Activated CD8-positive, alpha-beta memory T cell treated with anti-CD3 and anti-CD28 coated beads for 1 hour (primary cell): ENCODE measurements around the gene B3GAT1.

ENCODE experiments used
- DNase-seq, 2 donors: peaks; one replicate each; pipeline ENCODE4 v3.0.0-alpha.2; 2020; ENCODE audit warnings: low read depth in 1 of 2; ENCODE audit errors: extremely low read depth in 1 of 2

B3GAT1 gene

GRCh38 chr11:134410766-134411165, 1.3 kb downstream of the B3GAT1 start:
- no peak for DNase-seq

DNA sequence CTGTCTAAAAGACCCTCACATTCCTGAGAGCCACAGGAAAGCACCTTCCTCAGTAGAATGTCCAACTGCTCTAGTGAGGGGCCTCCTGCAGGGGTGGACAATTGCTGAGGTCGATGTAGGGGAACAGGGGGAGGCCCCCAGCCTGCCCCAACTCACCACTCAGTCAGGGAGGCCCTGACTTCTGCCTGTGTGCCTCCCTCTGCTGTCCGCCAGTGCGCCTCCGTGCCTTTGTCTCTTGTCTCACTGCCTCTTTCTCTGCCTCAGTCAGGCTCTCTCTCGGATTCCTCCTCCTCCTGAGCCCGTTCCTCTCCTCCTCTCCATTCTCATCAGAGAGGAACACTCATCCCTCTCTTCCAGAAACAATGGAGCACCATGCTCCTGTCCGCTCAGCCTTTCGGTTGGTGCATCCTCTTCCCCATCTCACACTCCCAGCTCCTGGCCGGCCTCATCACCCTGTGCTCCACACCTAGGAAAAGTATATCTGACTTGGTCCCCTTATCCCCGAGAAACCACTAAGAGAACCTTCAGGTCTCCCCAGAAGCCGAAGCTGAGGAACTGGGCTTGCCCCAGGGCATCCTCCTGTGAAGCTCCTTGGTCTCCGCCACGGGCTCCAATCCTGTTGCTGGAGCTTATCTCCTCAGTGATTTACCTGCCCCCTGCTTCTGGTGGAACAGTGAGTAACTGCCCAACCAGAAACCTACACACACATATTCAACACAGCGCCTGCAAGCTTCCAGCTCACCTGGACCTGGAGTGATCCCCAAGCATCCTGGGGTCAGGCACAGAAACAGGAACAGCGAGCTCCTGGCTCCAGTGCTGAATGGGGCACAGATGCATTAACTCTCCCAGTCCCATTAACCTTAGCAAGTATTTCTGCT, 2.3 kb downstream of the B3GAT1 start:
- DNase-seq = no peak

DNA sequence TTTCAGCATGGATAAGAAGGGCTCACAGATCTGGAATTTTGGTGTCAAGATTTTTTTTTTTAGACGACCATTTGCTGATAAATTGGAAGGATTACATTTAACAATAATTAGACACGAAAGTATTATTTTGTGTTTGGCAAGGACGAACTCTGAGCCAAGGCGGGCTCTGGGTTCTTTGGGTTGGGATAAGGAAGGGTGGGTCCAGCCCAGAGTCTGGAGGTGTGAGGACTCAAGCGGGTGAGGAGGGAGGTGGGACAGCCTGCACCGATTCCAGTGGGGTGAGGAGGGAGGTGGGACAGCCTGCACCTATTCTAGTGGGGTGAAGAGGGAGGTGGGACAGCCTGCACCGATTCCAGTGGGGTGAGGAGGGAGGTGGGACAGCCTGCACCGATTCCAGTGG, 4.1 kb downstream of the B3GAT1 start:
- DNase-seq = no peak

DNA sequence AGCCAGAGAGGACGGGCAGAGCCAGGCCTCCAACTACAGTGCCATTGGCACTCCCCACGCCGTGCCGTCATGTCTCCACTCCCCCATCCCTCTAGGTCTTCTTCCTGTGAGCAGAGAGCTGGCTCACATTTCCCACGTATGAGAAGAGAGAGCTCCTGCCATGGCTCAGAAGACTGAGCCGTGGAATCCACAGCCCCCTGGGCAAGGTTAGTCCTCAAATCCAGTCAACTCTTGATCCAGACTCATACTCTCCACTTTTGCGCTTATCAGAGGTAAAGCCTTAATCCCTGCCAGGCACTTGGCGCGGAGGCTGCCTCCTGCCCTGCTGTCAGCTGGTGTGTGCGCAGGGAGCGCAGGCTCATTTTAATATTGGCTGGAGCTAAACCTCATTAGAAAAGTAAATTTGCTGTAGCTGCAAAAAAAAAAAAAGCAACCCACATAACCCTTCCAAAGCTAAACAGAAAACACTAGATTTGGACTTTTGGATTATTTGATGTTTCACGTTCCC, 4.7 kb downstream of the B3GAT1 start:
- no peak for DNase-seq

GRCh38 chr11:134406264-134407185, 5.5 kb downstream of the B3GAT1 start:
- DNase-seq = no peak

- no peak for DNase-seq
Measured at GRCh38 chr11:134405841-134406240, 6.2 kb downstream of the B3GAT1 start.

GRCh38 chr11:134405436-134405835, 6.6 kb downstream of the B3GAT1 start:
- DNase-seq = no peak

DNA sequence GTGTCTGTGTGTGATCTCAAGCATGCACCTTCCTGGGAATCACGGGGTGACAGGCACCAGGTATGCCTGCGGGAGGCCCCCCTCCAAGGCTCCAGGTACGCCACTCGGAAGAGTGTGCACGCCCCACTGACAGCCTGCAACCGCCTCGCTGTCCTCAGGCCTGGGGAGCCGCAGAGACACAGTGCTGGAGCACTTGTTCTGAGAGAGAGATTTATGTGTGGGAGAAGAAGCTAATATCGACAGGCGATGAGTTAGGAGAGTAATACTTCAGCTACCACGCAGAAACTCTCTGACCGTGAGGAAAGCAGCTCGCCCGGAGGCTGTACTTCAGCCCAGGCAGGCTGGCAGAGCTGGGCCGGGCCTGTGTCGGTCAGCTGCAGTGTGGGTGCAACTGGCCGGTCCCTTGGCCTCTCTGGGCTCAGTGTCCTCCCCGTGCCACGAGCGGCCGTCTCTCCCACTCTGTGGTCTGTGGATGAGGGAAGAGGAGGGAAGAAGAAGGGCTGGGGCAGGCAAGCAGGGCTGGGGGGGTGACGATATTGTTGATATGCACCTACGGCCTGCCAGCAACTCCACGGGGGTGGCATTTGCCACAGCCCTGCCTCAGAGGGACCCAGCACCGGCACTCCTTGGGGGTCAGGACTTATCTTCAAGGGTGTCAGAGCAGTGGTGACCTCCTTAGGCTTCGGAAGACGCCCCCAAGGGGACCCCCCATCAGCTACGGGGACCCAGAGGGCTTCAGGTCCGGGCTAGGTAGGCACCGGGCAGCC, 7.3 kb downstream of the B3GAT1 start:
- DNase-seq = no peak

- no peak for DNase-seq
Measured at GRCh38 chr11:134402910-134403309, 9.1 kb downstream of the B3GAT1 start.

DNA sequence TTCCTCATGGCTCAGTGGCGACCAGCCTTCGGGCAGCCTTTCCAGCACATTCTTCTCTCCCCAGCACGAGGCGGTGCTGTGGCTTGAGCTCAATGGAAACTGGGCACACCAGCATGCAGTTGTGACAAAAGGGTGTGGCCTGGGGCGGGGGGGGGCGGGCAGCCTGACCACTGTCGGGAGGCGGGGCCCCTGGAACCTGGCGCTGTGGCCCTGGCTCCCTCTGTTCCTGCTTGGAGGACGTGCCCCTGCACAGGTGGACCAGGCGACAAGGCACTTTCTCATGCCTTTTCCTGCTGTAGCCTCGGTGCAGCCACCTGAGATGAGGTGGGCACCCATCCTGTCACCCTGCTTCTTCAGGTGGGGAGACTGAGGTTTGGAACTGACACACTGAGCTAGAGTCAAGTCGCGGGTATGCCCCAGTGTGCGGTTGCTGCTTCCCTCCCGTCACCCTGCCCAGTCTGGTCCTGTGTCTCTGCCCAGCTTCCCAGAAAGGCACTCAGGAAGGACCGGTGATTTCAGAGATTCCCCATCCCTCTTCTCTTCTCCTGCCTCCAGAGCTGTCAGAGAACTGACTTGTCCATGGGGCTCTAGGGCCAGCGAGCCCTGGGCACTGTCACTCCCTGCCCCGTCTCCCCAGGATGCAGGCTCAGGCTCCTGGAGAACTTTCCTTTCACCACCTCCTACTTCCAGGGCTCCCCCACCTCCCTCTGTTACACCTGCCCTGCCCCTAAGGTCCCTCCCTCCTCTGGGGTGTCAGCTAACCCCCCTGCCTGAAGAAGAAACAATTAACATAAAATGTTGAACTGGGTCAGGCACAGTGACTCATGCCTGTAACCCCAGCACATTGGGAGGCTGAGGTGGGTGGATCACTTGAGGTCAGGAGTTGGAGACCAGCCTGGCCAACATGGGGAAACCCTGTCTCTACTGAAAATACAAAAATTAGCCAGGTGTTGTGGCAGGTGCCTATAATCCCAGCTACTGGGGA, 9.9 kb downstream of the B3GAT1 start:
- DNase-seq = no peak

GRCh38 chr11:134399996-134400395, 12.0 kb downstream of the B3GAT1 start:
- no peak for DNase-seq

- no peak for DNase-seq
Measured at GRCh38 chr11:134399293-134399654, 12.8 kb downstream of the B3GAT1 start.

DNA sequence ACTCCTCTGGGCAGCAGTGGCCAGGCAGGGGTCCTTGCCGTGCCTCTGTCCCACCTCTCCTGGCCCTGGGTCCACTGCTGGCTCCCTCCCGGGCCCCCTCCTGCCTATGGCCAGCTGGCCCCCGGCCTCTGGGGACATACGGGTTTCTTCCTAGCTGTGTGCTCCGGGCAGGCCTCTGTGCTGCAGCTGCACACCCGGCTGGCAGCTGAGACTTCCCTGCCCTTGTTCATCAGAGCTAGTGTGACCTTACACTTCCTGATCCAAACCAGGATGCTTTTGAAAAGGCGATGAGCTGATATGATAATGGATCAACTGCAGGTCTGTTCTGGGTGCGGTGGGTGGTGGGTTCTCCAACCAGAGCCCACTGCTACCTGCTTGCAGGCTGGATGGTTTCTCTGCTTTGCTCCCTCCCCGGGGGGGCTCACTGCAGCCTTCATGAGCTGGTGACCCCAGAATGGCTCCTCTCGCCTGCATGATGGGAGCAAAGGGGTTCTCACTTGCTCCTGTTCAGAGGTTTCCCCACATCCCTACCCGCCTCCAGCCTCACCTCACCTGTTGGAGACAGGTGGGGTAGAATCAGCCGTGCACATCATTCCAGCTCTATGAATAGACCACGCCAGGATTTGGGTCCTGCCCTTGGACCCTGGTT, 13.3 kb downstream of the B3GAT1 start:
- no peak for DNase-seq

DNA sequence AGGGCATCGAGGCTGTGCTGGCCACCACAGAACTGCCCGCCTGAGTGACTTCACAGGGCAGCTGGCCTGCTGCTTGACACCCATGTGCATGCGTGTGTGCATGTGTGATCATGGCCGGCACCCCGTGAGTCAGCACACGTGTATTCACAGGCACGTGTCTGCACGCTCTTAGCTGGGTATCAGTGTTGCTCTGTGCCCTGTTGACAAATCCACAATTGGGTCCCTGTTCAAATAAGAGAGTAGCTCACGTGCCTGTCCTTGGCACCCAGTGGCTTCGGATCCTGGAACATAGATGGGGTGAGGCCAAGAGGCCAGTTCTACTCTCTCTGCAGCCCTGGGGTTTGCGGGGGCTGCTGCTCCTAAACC, 14.0 kb downstream of the B3GAT1 start:
- DNase-seq = no peak

DNA sequence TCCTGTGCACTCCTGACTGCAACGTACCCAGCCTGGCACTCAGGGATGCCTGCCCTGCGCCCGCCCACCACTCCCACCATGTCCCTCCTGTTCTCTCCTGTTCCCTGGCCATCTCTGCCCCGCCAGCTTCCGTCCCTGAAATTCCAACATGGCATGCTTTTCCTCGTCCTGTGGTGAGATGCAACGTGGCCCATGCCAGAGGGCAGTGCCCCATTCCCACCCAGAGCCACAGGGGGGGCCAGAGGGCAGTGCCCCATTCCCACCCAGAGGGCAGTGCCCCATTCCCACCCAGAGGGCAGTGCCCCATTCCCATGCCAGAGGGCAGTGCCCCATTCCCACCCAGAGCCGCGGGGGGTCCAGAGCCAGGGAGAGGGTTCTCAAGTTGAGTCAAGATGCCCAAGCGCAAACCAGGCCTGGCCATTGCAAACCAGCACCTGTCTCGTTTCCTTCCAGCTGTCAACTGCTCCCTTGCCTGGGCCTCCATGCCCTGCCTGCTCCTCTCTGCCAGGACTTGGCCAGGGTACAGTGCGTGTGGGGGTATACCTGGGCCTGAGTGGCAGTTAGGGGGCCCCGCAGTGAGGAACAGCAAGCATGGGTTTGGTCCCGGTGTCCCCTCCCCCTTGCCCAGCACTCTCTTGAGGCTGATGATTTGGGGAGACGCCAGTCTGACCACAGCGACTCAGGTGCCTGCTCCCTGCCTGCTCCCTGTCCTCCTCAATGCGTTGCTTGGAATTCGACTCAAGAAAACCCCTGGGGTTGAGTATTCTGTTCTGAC, 14.6 kb downstream of the B3GAT1 start:
- DNase-seq = no peak

DNA sequence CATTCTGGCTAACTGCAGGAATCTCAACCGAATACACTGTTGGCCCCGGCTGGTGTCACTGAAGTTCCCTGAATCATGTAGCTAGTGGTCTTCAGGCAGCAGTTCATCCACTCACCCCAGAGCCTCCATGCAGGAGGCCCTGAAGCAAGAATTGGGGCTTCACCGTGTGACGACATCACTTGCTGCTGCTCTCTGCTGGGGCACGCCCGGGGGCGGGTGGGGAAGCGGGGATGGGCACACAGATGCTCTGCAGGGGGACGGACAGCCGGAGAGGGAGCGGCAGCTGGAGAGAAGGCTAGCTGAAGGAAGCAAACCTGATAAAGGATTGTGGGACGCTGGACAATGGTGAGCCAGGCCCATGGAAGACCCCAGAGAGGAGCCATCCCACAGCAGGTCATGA, 17.0 kb downstream of the B3GAT1 start:
- DNase-seq = no peak

DNA sequence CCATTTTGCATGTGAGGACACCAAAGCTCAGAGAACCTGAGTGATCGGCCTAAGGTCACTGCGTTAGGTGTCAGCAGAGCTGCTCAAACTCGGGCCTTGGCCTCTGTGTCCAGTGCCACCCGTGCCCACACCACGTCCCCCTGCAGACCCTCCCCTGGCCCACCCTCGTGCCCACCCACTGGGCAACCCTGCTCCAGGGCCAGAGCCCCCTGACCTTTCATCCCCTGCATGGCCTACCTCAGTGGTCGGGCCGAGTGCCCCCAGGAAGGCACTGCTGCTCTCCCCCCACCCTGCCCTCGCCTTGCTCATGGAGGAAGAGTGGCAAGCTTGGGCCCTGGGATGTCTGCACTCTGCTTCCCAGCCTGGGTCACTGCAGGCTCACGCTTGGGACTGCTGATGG, 17.7 kb downstream of the B3GAT1 start:
- DNase-seq = no peak

DNA sequence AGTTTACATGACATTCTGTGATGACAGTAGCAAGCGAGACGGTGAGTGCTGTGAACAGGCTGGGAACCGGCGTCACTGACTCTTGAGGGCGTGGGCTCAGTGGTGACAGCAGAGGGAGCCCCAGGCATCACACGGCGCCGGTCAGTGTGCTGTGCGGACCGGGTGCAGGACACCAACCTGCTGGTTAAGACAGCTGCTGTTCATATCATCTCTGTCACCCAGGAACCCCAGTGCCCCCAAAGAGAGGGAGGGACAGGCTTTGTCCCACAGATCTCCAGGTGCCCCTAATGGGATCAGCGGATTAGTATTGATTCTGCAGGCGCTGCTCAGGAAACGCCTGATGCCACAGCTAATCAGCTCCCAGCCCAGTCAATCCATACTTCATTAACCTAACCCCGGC, 18.4 kb downstream of the B3GAT1 start:
- no peak for DNase-seq
